HG02623 (cell line): ENCODE results near the gene MOB1A.

Experiments
- ATAC-seq: cut with Tn5 transposase; IDR thresholded peaks from one replicate; pipeline ENCODE4 v1.9.1; 2021; ENCODE audit warnings: moderate library complexity; ENCODE audit not compliant: unreplicated experiment

Gene MOB1A

GRCh38 chr2:74109551-74109950 lies 69.1 kb downstream of the MOB1A start:
- no peak for ATAC-seq

- ATAC-seq, result no peak
Measured at GRCh38 chr2:74107071-74107470, 71.6 kb downstream of the MOB1A start.

- no peak for ATAC-seq
Measured at GRCh38 chr2:74105413-74105812, 73.3 kb downstream of the MOB1A start.

GRCh38 chr2:74104839-74105238 lies 73.8 kb downstream of the MOB1A start:
- ATAC-seq, result no peak

- no peak for ATAC-seq
Measured at GRCh38 chr2:74103763-74104162, 74.9 kb downstream of the MOB1A start.
